HUDEP-2 (cell line): Measurements from ENCODE around the gene MTHFD1.

Experiments
- DNase-seq, 76 experiments: peaks; one replicate each; lab custom pipeline; 2025; ENCODE audit not compliant: unreplicated experiment in 76 of 76; lab: John Stamatoyannopoulos, UW

Gene MTHFD1

DNA sequence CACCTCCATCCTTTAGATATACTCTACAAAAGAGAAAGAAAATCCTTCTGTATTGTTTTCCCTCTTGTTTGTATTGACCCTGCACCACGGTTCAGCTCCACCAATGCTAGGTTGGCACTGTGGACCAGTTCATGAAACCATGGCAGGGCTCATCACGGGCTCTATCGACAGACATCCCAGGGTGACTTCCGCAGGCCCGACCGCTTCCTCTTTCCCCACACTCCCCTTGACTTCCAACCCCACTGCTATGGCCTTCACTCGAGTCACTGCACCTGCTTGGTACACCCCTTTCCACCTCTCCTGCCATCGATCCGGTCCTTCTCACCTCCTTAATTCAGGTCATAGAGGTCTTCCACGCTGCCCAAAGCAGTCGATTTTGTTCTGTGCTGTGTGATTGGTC, 56.0 kb downstream of the MTHFD1 start:
- DNase-seq = no peak

GRCh38 chr14:64444984-64445845, 57.1 kb downstream of the MTHFD1 start:
- peak in 6 of 76 experiments; percentile 2 to 42 (median 6) for DNase-seq

DNA sequence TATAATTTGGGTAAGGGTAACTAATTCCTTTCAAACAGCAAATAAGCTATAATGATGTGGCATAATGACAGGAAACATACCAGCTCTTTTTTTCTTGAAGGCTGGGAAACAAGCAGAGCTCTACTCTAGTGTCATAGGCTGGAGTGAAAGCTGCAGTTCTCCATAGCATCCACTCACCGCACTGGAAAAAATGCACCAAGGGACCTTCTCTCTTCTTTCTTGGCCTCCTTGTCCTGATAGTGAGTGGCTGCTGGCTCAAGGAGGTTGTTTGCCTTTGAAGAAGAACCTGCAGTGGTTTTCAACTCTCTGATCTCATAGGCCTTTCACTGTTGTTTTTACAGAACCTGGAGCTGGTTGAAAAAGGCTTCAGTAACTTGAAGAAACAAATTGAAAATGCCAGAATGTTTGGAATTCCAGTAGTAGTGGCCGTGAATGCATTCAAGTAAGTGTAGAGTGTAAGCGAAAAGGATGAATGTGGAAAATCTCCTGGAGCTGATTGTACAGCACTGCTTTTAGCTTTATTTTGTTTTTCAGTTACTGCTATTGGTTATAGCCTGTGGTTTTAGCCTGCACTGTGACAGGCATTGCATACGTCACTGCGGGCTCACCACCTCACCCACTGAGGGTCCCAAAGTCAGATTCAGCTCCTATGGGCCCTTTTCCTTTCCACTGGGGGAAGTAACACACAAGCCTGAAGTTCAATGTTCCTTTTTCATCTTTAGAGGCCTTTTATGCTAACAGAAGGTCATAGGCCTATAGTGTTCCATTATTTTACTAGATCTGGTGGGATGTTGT, 59.9 kb downstream of the MTHFD1 start:
- no peak for DNase-seq

GRCh38 chr14:64450255-64450654, 62.1 kb downstream of the MTHFD1 start:
- no peak for DNase-seq

- DNase-seq = no peak
Measured at GRCh38 chr14:64454671-64455070, 66.5 kb downstream of the MTHFD1 start.

GRCh38 chr14:64459405-64460136, 71.4 kb downstream of the MTHFD1 start:
- no peak for DNase-seq

GRCh38 chr14:64461221-64461620, 73.1 kb downstream of the MTHFD1 start:
- no peak for DNase-seq

GRCh38 chr14:64463195-64463594, 75.0 kb downstream of the MTHFD1 start:
- no peak for DNase-seq

DNA sequence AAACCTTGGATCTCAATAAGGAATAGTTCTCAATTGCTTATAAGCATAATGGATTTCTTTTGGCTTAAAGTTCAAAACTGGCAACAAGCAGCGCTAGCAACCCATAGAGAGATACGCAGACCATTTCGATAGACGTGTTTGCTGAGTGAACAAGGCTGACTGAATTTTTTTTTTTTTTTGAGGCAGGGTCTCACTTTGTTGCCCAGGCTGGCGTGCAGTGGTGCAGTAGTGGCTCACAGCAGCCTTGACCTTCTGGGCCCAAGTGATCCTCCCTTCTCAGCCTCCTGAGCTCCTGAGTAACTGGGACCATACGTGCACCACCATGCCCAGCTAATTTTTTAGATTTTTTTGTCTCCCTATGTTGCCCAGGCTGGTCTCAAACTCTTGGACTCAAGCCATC, 75.7 kb downstream of the MTHFD1 start:
- DNase-seq = no peak

DNA sequence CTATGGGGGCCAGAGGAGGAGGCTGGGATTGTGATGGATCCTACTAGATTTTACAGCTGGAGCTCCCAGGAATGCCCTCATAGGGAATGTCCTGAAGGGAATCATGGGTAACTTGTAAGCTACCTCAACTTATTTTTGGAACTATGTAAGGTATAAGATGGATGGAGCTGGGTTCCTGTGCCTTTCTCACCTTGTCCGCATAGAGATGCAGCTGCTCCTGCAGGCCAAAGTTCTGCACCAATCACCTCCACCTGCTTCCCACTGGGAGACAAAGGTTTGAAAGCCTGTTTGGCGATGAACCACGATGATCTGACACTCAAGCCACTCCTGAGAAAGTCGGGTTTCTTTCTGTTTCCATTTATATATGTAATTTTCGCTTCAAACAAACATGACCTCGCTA, 76.5 kb downstream of the MTHFD1 start:
- DNase-seq = no peak

DNA sequence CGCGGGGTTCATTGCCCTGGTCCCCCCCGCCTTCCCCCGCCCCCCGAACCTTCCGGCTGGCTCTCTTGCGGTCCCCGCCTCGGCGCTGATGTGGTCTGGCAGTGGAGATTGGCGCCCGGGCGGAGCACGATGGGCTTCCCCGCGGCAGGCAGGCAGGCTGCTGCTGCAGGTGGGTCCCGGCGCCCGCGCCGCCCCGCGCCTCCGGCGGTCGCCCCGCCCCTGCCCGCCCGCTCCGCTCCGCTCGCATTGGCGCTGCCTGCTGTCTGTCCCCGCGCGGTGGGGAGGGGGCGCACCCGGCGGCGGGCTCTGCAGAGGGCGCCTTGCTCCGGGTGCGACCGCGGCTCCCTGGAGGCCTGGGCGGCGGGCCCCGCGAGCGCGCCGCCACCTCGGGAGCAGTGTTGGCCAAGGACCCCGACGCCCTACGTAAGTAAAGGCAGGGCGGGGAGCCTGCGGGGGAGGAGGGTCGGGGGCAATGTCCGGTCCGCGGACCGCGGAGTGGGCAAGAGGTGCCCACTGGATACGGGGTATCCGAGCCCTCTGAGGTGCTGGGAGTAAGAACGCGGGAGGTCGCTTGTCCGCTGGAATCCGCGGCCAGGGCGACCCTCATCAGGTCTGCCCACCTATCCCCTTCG, 77.2 kb downstream of the MTHFD1 start, which contains the start of gene AKAP5:
TSS of gene AKAP5 (plus strand) at position 309 of the 632 bp plus-strand sequence. CDS start 2,896 bp downstream, outside the sequence.
- peak in 24 of 76 experiments; percentile 2 to 47 (median 20) for DNase-seq

DNA sequence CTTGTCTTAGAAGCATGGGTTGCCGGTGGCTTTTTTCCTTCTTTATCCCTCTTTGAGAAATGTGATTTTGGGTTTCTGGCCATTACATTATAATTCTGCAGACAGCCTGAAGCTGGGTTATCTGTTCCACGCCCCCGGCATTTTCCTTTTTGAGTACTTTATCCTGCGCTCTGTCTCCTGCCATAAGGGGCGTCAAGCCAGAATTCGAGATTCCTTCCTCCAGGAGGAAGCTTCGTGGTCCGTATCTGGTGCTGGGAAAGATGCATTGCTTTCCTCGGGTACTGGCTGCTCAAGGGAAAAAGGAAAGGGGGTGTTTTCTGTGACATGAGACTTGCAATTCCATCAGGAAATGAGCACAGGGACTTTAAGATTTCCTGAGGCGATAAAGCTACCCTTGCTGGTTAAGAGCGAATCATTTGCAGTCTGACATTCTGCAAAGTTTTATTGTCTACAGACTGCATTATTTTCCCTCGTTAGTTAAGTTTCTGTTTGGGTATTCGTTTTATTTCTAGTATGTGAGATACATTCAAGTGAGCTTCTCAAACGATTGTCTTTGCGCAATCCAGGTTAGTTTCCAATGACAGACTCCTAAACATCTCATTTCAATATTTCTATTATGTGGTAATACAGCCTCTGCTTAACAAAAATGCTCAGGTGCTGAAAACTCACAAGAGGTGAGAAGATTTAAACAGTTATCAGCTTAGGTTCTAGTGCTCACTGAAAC, 77.8 kb downstream of the MTHFD1 start:
- peak in 1 of 76 experiments; percentile 2 for DNase-seq

DNA sequence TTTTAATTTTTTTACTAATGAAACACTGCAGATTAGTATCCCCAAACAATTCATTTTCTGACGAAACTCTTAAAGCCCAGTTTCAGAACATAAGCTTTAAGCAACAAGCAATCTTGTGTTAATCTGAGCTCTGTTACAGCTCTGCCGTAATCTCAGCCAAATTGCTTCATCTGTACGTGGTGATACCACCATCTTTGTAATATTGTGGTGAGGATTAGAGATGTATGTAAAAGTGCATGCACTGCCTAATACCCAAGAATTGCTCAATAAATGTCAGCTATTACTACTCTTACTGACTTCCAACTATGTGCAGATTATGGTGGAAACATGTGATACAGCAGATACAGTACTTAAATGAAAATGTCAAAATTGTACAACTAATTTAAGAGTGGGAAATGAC, 78.9 kb downstream of the MTHFD1 start:
- no peak for DNase-seq

GRCh38 chr14:64467566-64467965, 79.4 kb downstream of the MTHFD1 start:
- peak in 1 of 76 experiments; percentile 8 for DNase-seq

- no peak for DNase-seq
Measured at GRCh38 chr14:64468451-64468850, 80.3 kb downstream of the MTHFD1 start.

- no peak for DNase-seq
Measured at GRCh38 chr14:64474041-64474440, 85.9 kb downstream of the MTHFD1 start.

- DNase-seq = no peak
Measured at GRCh38 chr14:64474698-64475097, 86.5 kb downstream of the MTHFD1 start.

- DNase-seq = no peak
Measured at GRCh38 chr14:64475585-64476273, 87.6 kb downstream of the MTHFD1 start.

- DNase-seq = no peak
Measured at GRCh38 chr14:64476438-64476837, 88.3 kb downstream of the MTHFD1 start.
